IPS-18c (cell line): ENCODE results near the gene HM13.
A peak's percentile ranks its signal among the peaks of the same experiment; 100 is the strongest.
"Not testable (repeated sequence)": the region's sequence is repeated elsewhere in the genome, so short reads cannot be mapped to it uniquely, and the experiment has no call there.

Source experiments
- H3K4me3 ChIP-seq: 2 replicates; pipeline ENCODE4 v1.7.0; 2013; ENCODE audit warnings: low read depth, mild to moderate bottlenecking, low read length, moderate library complexity; ENCODE audit not compliant: insufficient read depth
- H3K9me3 ChIP-seq: one replicate; pipeline ENCODE4 v1.6.1; 2013; ENCODE audit warnings: mild to moderate bottlenecking, low read length, moderate library complexity; ENCODE audit not compliant: control insufficient read depth, insufficient read depth

HM13 gene

DNA sequence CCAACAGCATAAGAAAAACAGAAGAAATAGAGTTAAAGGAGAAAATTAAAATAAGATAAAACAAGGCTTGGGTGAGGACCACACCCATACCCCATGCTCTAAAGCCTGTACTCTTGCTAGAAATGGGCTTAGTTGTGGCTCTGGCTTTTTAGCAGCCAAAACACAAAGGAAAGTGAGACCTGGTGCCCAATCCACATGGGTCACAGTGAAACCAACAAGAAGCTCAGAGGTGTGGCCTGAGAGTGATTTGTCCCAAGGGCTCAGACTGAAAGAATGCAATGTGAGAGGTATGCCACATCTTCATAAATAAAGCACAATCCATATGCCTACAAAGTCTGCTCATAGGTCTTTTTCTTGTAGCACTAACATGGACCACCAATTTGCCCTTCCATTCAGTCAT, 21.1 kb downstream of the HM13 start:
- Histone ChIP-seq H3K4me3 (no peak overlapping the region), H3K9me3 (no peaks in the 10 kb centered on the region)

- Histone ChIP-seq H3K9me3 (no peaks in the 10 kb centered on the region), H3K4me3 (no peak overlapping the region)
These were observed 22.3 kb downstream of the HM13 start for GRCh38 chr20:31536575-31536974.

GRCh38 chr20:31537116-31537871, 23.1 kb downstream of the HM13 start:
- Histone ChIP-seq H3K4me3 (no peak overlapping the region), H3K9me3 (no peaks in the 10 kb centered on the region)

DNA sequence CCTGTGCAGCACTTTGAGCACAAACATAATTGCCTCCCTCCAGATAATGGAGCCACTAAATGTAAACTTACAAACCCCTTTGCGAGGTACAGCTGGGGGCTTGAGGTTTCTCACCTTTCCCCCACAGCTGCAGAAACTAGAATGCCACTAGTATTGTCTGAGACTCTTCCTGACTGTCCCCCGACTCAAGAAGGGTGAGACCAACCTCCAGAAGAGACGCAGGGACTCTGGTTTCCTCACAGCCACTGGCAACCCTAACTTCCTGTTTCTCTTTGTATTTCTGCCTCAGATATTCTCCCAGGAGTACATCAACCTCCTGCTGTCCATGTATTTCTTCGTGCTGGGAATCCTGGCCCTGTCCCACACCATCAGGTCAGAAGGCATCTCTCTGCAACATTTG, 23.6 kb downstream of the HM13 start:
- H3K4me3 ChIP-seq: no peak overlapping the region
- no peaks in the 10 kb centered on the region for H3K9me3 ChIP-seq

DNA sequence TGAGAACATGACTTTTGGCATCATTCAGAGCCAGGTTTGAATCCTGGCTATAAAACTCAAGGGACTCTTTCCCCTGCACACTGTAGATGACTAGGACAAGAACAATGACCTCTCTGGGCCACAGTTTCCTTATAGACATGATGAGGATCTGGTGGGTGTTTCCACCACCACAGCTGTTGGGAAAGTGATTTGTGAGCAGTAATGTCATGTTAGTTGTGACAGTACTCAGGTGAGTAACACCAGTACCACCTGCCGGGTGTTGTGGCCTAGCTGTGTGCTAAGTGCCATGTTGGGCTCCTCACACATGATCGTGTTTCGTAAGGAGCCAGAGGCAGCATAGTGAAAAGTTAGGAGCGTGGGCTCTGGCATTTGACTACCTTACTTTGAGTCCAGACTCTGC, 24.1 kb downstream of the HM13 start:
- Histone ChIP-seq H3K9me3 (no peaks in the 10 kb centered on the region), H3K4me3 (no peak overlapping the region)

GRCh38 chr20:31539636-31540035, 25.4 kb downstream of the HM13 start:
- not testable (repeated sequence) for H3K4me3 ChIP-seq, H3K9me3 ChIP-seq

- Histone ChIP-seq H3K9me3 (no peaks in the 10 kb centered on the region), H3K4me3 (no peak overlapping the region)
These were observed 26.2 kb downstream of the HM13 start for GRCh38 chr20:31540406-31540805.

- Histone ChIP-seq H3K4me3 (no peak overlapping the region), H3K9me3 (no peaks in the 10 kb centered on the region)
These were observed 28.1 kb downstream of the HM13 start for GRCh38 chr20:31542201-31542842.

- H3K4me3 ChIP-seq: no peak overlapping the region
- H3K9me3 ChIP-seq: no peaks in the 10 kb centered on the region
These were observed 28.7 kb downstream of the HM13 start for GRCh38 chr20:31542963-31543362.

DNA sequence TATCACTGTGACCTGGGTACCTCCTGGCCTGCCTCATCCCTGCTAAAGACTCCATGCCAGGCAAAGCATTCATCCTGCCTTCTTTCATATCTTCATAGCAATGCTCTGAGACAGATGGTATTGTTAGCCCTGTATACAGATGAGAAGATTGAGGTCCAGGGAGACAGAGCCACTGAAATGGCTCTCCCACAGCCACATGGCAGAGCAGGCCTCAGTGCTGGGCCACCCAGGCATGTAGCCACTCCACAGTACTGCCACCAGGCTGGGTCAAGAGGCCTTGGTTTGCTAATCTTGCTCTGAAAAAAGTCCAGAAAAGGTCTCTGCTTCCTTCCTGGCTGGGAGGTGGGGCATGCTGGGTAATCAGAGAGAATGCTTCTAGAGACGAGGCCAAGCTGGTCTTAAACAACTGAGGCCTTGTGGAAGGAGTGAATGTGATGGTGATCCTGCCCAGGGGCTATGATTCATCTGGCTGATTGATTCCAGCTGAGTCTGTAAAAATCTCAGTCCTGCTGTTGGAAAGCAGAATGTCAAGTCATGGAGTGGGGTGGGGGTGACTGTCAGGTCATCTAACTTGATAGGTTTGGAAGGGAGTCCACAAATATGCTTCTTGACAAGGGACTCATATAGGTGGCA, 29.8 kb downstream of the HM13 start:
- Histone ChIP-seq H3K9me3 (no peaks in the 10 kb centered on the region), H3K4me3 (no peak overlapping the region)

DNA sequence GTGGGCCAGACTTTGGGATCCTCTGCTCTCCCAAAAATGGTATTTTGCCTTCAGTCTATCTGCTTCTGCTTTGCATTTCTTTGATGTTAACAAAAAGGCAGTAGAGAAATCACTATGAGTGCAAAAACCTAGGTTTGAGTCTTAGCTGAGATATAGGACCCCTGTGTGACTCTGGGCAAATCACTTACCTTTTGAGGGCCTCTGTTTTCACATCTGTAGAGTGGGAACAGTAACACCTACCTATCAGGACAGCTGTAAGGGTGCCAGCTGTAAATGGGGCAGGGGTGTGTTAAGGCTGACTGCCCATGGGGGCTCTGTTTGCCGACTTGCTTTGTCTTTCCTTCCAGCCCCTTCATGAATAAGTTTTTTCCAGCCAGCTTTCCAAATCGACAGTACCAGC, 30.4 kb downstream of the HM13 start:
- Histone ChIP-seq H3K9me3 (no peaks in the 10 kb centered on the region), H3K4me3 (no peak overlapping the region)

- H3K4me3 ChIP-seq, H3K9me3 ChIP-seq: not testable (repeated sequence)
These were observed 31.4 kb downstream of the HM13 start for GRCh38 chr20:31545621-31546040.

GRCh38 chr20:31547017-31547675, 32.9 kb downstream of the HM13 start:
- Histone ChIP-seq H3K9me3 (no peaks in the 10 kb centered on the region), H3K4me3 (peak overlapping the region; percentile 45)

- Histone ChIP-seq H3K9me3 (no peaks in the 10 kb centered on the region), H3K4me3 (peak overlapping the region; percentile 45)
These were observed 33.6 kb downstream of the HM13 start for GRCh38 chr20:31547720-31548298.

- Histone ChIP-seq H3K9me3 (no peaks in the 10 kb centered on the region), H3K4me3 (no peak overlapping the region)
These were observed 34.7 kb downstream of the HM13 start for GRCh38 chr20:31548820-31549512.

GRCh38 chr20:31549513-31549880, 35.3 kb downstream of the HM13 start:
- Histone ChIP-seq H3K9me3 (no peaks in the 10 kb centered on the region), H3K4me3 (no peak overlapping the region)

DNA sequence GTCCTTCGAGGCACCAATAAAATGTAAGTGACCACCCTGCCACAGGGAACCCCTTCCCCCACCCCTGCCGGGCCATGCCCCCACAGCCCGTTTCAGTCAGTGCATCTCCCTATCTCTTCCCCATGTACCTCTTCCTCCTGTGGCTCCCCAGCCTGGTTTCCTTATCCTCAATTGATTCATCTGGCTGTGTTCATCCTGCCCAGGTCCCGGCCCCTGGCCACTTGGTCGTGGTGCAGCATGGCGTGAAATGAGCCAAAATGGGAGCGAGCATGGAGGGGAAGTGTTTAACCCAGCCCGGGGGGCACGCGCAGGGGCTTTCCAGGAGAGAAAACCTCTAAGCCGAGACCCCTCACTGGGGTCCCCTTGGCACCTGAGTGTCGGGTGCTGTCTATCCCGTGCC, 35.9 kb downstream of the HM13 start:
- Histone ChIP-seq H3K4me3 (no peak overlapping the region), H3K9me3 (no peaks in the 10 kb centered on the region)
